HCEC 1CT (cell line): ENCODE data around the gene SAE1.

Source experiments
- DNase-seq: peaks from one replicate; pipeline ENCODE4 v3.0.0-alpha.2; 2017

SAE1 gene

GRCh38 chr19:47132194-47132852 is 1.7 kb downstream of the SAE1 start:
- DNase-seq = no peak

GRCh38 chr19:47133021-47133471 is 2.4 kb downstream of the SAE1 start:
- DNase-seq = no peak

GRCh38 chr19:47134545-47134944 is 3.9 kb downstream of the SAE1 start:
- no peak for DNase-seq

GRCh38 chr19:47135156-47135555 is 4.5 kb downstream of the SAE1 start:
- DNase-seq = peak; percentile 16

- peak; percentile 59 for DNase-seq
Observed at GRCh38 chr19:47141252-47141651, 10.6 kb downstream of the SAE1 start.

- DNase-seq = no peak
Observed at GRCh38 chr19:47141695-47142094, 11.1 kb downstream of the SAE1 start.

GRCh38 chr19:47142779-47143178 is 12.1 kb downstream of the SAE1 start:
- peak; percentile 30 for DNase-seq

GRCh38 chr19:47143322-47144073 is 12.9 kb downstream of the SAE1 start:
- DNase-seq = no peak

- DNase-seq = no peak
Observed at GRCh38 chr19:47144630-47145029, 14.0 kb downstream of the SAE1 start.

- no peak for DNase-seq
Observed at GRCh38 chr19:47145639-47146486, 15.2 kb downstream of the SAE1 start.

GRCh38 chr19:47146920-47147319 is 16.3 kb downstream of the SAE1 start:
- DNase-seq = no peak

GRCh38 chr19:47151627-47152026 is 21.0 kb downstream of the SAE1 start:
- no peak for DNase-seq

- no peak for DNase-seq
Observed at GRCh38 chr19:47152205-47152604, 21.6 kb downstream of the SAE1 start.

- no peak for DNase-seq
Observed at GRCh38 chr19:47152632-47153031, 22.0 kb downstream of the SAE1 start.

GRCh38 chr19:47153266-47153665 is 22.6 kb downstream of the SAE1 start:
- DNase-seq = no peak

- peak; percentile 3 for DNase-seq
Observed at GRCh38 chr19:47155148-47155547, 24.5 kb downstream of the SAE1 start.

GRCh38 chr19:47156861-47157430 is 26.3 kb downstream of the SAE1 start:
- no peak for DNase-seq

- DNase-seq = peak; percentile 64
Observed at GRCh38 chr19:47157431-47158321, 27.0 kb downstream of the SAE1 start.

- DNase-seq = no peak
Observed at GRCh38 chr19:47158367-47158791, 27.7 kb downstream of the SAE1 start.

- peak; percentile 65 for DNase-seq
Observed at GRCh38 chr19:47158879-47159503, 28.4 kb downstream of the SAE1 start.

- DNase-seq = no peak
Observed at GRCh38 chr19:47161876-47162489, 31.3 kb downstream of the SAE1 start.
